ENCODE measurements around the gene BNIP5. TPM values are rescaled to one million over a fixed set of nuclear protein-coding genes. Genes with fewer than 3 reads are reported as not detected.
"Not testable (repeated sequence)": the region's sequence is repeated elsewhere in the genome, so short reads cannot be mapped to it uniquely, and the experiment has no call there.

BNIP5 gene
- total RNA-seq, 1 donor from 2014 or later, result under 0.01 TPM

GRCh38 chr6:36368921-36369865 is 32.5 kb upstream of the BNIP5 start:
- FAIRE-seq, result no peak
- no peak for DNase-seq (ENCODE audit: low spot score in 2 of 2)

- FAIRE-seq (no peak), DNase-seq (ENCODE audit: low spot score in 2 of 2) (no peak)
Measured at GRCh38 chr6:36368421-36368820, 31.7 kb upstream of the BNIP5 start.

GRCh38 chr6:36367743-36368142 is 31.1 kb upstream of the BNIP5 start:
- no peak for FAIRE-seq

GRCh38 chr6:36364669-36365479 is 28.2 kb upstream of the BNIP5 start:
- FAIRE-seq, result no peak
- no peak for DNase-seq (ENCODE audit: low spot score in 2 of 2)

More at GRCh38 chr6:36367743-36368142, 31.1 kb upstream of the BNIP5 start:
- DNase-seq (ENCODE audit: low spot score in 2 of 2), result no peak

GRCh38 chr6:36364061-36364635 is 27.5 kb upstream of the BNIP5 start:
- not testable (repeated sequence) for FAIRE-seq; DNase-seq (ENCODE audit: low spot score in 2 of 2)

- DNase-seq (ENCODE audit: low spot score in 2 of 2); FAIRE-seq: not testable (repeated sequence)
Measured at GRCh38 chr6:36363371-36363752, 26.7 kb upstream of the BNIP5 start.

GRCh38 chr6:36362551-36363370 is 26.1 kb upstream of the BNIP5 start:
- FAIRE-seq, result no peak
- DNase-seq (ENCODE audit: low spot score in 2 of 2), result no peak

- no peak for FAIRE-seq
- DNase-seq (ENCODE audit: low spot score in 2 of 2), result no peak
Measured at GRCh38 chr6:36361071-36361470, 24.4 kb upstream of the BNIP5 start.

- DNase-seq (ENCODE audit: low spot score in 2 of 2), result peak; percentile 78 to 79
- no peak for FAIRE-seq
Measured at GRCh38 chr6:36360241-36361054, 23.8 kb upstream of the BNIP5 start.

GRCh38 chr6:36358226-36358915 is 21.7 kb upstream of the BNIP5 start:
- DNase-seq (ENCODE audit: low spot score in 2 of 2), result peak in 1 of 2 donors; percentile 37
- FAIRE-seq, result no peak

GRCh38 chr6:36357872-36358225 is 21.2 kb upstream of the BNIP5 start:
- FAIRE-seq (no peak), DNase-seq (ENCODE audit: low spot score in 2 of 2) (no peak)

GRCh38 chr6:36355819-36356218 is 19.1 kb upstream of the BNIP5 start:
- no peak for FAIRE-seq
- DNase-seq (ENCODE audit: low spot score in 2 of 2), result no peak

- FAIRE-seq (no peak), DNase-seq (ENCODE audit: low spot score in 2 of 2) (no peak)
Measured at GRCh38 chr6:36353411-36353915, 16.8 kb upstream of the BNIP5 start.

- DNase-seq (ENCODE audit: low spot score in 2 of 2), result no peak
- no peak for FAIRE-seq
Measured at GRCh38 chr6:36352477-36353157, 15.9 kb upstream of the BNIP5 start.

GRCh38 chr6:36350681-36351571 is 14.2 kb upstream of the BNIP5 start:
- FAIRE-seq (no peak), DNase-seq (ENCODE audit: low spot score in 2 of 2) (no peak)

GRCh38 chr6:36350082-36350481 is 13.4 kb upstream of the BNIP5 start:
- DNase-seq (ENCODE audit: low spot score in 2 of 2), result no peak
- FAIRE-seq, result no peak

- no peak for FAIRE-seq
- DNase-seq (ENCODE audit: low spot score in 2 of 2), result no peak
Measured at GRCh38 chr6:36349240-36349639, 12.6 kb upstream of the BNIP5 start.

Measured in frontal cortex (tissue), 4 donors.